Thyroid gland (tissue), 4 donors: ENCODE data around the gene PKNOX2. TPM values are rescaled to one million over a fixed set of nuclear protein-coding genes. Genes with fewer than 3 reads are reported as not detected.
A peak's percentile ranks its signal among the peaks of the same experiment; 100 is the strongest.

ENCODE experiments used
- DNase-seq, 2 donors: peaks; one replicate each; pipeline ENCODE4 v3.0.0-alpha.2; 2019
- H3K27ac ChIP-seq, 3 donors: fragments of 200-600 bp; sonication (generic); 1 replicate in 2 of 3; 2 replicates in 1 of 3; pipeline ENCODE4 v1.5.1; 2016 to 2019; ENCODE audit warnings: mild to moderate bottlenecking in 1 of 3, moderate library complexity in 1 of 3
- H3K27me3 ChIP-seq: fragments of 200-600 bp; sonication (generic); one replicate; pipeline ENCODE4 v1.5.1; 2019
- H3K36me3 ChIP-seq, 2 donors: fragments of 200-600 bp; sonication (generic); one replicate each; pipeline ENCODE4 v1.5.1; 2016 to 2019
- H3K4me1 ChIP-seq, 2 donors: fragments of 200-600 bp; sonication (generic); one replicate each; pipeline ENCODE4 v1.5.1; 2017 to 2019
- H3K4me3 ChIP-seq, 3 donors: fragments of 200-600 bp; sonication (generic); replicated peaks in 1 of 3; 1 replicate in 2 of 3; 2 replicates in 1 of 3; pipeline ENCODE4 v1.5.1; 2016; ENCODE audit warnings: mild to moderate bottlenecking in 1 of 3
- H3K9me3 ChIP-seq: fragments of 200-600 bp; sonication (generic); one replicate; pipeline ENCODE4 v1.5.1; 2017
- CTCF ChIP-seq, 6 experiments: fragments of 200-600 bp in 3 of 6; fragments of 450-650 bp in 3 of 6; sonication (generic) in 3 of 6; IDR thresholded peaks; one replicate each; pipeline ENCODE4 v1.5.1; 2016 to 2019; ENCODE audit warnings: antibody characterized with exemption in 6 of 6, mild to moderate bottlenecking in 2 of 6, inconsistent platforms in 1 of 6, moderate library complexity in 1 of 6
- POLR2A ChIP-seq, 2 donors: fragments of 450-650 bp; IDR thresholded peaks; one replicate each; pipeline ENCODE4 v1.6.1; 2017; ENCODE audit warnings: antibody characterized with exemption in 2 of 2, mild to moderate bottlenecking in 2 of 2, moderate library complexity in 1 of 2
- WGBS, 2 donors: methylation state at CpG; one replicate each; pipeline ENCODE4 v1.1.5; 2017; 5-methylcytosine and 5-hydroxymethylcytosine counted together
- intact Hi-C: fragments of 100-400 bp; cut with DNase I; formaldehyde crosslinking; loops from one replicate; pipeline ENCODE4 v1.15.1; 2023
- total RNA-seq, 4 donors: library from RNA; depleted of rRNA; stranded (reverse); fragments of >200 nt; gene quantifications; one replicate each; pipeline ENCODE4 v1.2.3, GENCODE V29; 2016

Gene PKNOX2
- total RNA-seq, 4 donors from 2014 or later = 6.3 to 28.0 (median 18.7) TPM

- H3K36me3 ChIP-seq = no peaks in the 10 kb centered on the region
- H3K27ac ChIP-seq = no peak overlapping the region
- H3K4me3 ChIP-seq = no peak overlapping the region
- no peaks in the 10 kb centered on the region for H3K27me3 ChIP-seq
- TF ChIP-seq POLR2A (IDR thresholded peaks at IDR 0.05) (no peak), CTCF (IDR thresholded peaks at IDR 0.05) (no peak)
- peaks cover 19 to 20% of the 10 kb centered on the region in 2 donors for H3K4me1 ChIP-seq
- intact Hi-C loops = no loop called here
- DNase-seq = peak in 1 of 2 donors; percentile 29
- no peaks in the 10 kb centered on the region for H3K9me3 ChIP-seq
- WGBS, 2 donors = 71 to 84% methylated on average over 9 of the region's 9 CpGs
These were observed 149.0 kb downstream of the PKNOX2 start for GRCh38 chr11:125313271-125314219.

- Histone ChIP-seq H3K4me1 (peaks cover 20% of the 10 kb centered on the region in 2 donors), H3K36me3 (no peaks in the 10 kb centered on the region), H3K27me3 (no peaks in the 10 kb centered on the region), H3K27ac (peak overlapping the region; percentile 42 to 81 (median 61)), H3K9me3 (no peaks in the 10 kb centered on the region), H3K4me3 (no peak overlapping the region)
- intact Hi-C loops = no loop called here
- no peak for TF ChIP-seq CTCF (IDR thresholded peaks at IDR 0.05)
- no peak for TF ChIP-seq POLR2A (IDR thresholded peaks at IDR 0.05)
- 80 to 84% methylated on average over 11 to 13 of the region's 17 CpGs for WGBS, 2 donors
- DNase-seq = peak in 1 of 2 donors; percentile 27
These were observed 149.9 kb downstream of the PKNOX2 start for GRCh38 chr11:125314276-125315078.

GRCh38 chr11:125315079-125315740 is 150.7 kb downstream of the PKNOX2 start:
- H3K36me3 ChIP-seq = no peaks in the 10 kb centered on the region
- TF ChIP-seq CTCF (IDR thresholded peaks at IDR 0.05) (no peak), POLR2A (IDR thresholded peaks at IDR 0.05) (peak in 1 of 2 donors; percentile 31)
- peaks cover 20% of the 10 kb centered on the region in 2 donors for H3K4me1 ChIP-seq
- intact Hi-C loops = no loop called here
- DNase-seq = peak; percentile 99
- H3K4me3 ChIP-seq = no peak overlapping the region
- 35 to 42% methylated on average over 5 to 7 of the region's 7 CpGs for whole genome bisulfite sequencing, 2 donors
- H3K9me3 ChIP-seq = no peaks in the 10 kb centered on the region
- H3K27me3 ChIP-seq = no peaks in the 10 kb centered on the region
- peak overlapping the region; percentile 42 to 81 (median 61) for H3K27ac ChIP-seq

- Histone ChIP-seq H3K27ac (no peak overlapping the region), H3K27me3 (no peaks in the 10 kb centered on the region), H3K36me3 (no peaks in the 10 kb centered on the region), H3K4me3 (no peak overlapping the region), H3K9me3 (no peaks in the 10 kb centered on the region), H3K4me1 (peaks cover 20% of the 10 kb centered on the region in 2 donors)
- TF ChIP-seq POLR2A (IDR thresholded peaks at IDR 0.05) (no peak), CTCF (IDR thresholded peaks at IDR 0.05) (no peak)
- 79 to 82% methylated on average over 2 of the region's 2 CpGs for WGBS, 2 donors
- intact Hi-C loops = no loop called here
- no peak for DNase-seq
These were observed 152.9 kb downstream of the PKNOX2 start for GRCh38 chr11:125317416-125317815.
